Panc1 (cell line): ENCODE results near the gene SLC10A4.

ENCODE experiments used
- POLR2AphosphoS5 ChIP-seq: IDR thresholded peaks from 2 replicates; pipeline ENCODE4 v1.6.1; 2012; ENCODE audit warnings: mild to moderate bottlenecking, low read depth, low read length, moderate library complexity
- REST ChIP-seq, 2 experiments: IDR thresholded peaks; 2 replicates each; pipeline ENCODE4 v1.6.1; 2011 to 2012; ENCODE audit warnings: low read depth in 2 of 2, control low read depth in 1 of 2, low read length in 1 of 2, mild to moderate bottlenecking in 1 of 2, moderate library complexity in 1 of 2; ENCODE audit not compliant: insufficient read depth in 1 of 2
- SIN3A ChIP-seq: IDR thresholded peaks from 2 replicates; pipeline ENCODE4 v1.6.1; 2012; ENCODE audit warnings: low read depth, mild to moderate bottlenecking, low read length, moderate library complexity, borderline replicate concordance; ENCODE audit not compliant: insufficient read depth
- TCF7L2 ChIP-seq: IDR thresholded peaks from 2 replicates; pipeline ENCODE4 v1.6.1; 2011; ENCODE audit warnings: mild to moderate bottlenecking, low read depth, low read length, inconsistent platforms
- TF ChIP-seq, protein P1 (sequence below): fragments of 450-650 bp; IDR thresholded peaks from 2 replicates; pipeline ENCODE4 v1.5.1; 2017; ENCODE audit warnings: mild to moderate bottlenecking

GRCh38 chr4:48475770-48476169, 7.4 kb upstream of the SLC10A4 start:
- TF ChIP-seq, protein P1, sequence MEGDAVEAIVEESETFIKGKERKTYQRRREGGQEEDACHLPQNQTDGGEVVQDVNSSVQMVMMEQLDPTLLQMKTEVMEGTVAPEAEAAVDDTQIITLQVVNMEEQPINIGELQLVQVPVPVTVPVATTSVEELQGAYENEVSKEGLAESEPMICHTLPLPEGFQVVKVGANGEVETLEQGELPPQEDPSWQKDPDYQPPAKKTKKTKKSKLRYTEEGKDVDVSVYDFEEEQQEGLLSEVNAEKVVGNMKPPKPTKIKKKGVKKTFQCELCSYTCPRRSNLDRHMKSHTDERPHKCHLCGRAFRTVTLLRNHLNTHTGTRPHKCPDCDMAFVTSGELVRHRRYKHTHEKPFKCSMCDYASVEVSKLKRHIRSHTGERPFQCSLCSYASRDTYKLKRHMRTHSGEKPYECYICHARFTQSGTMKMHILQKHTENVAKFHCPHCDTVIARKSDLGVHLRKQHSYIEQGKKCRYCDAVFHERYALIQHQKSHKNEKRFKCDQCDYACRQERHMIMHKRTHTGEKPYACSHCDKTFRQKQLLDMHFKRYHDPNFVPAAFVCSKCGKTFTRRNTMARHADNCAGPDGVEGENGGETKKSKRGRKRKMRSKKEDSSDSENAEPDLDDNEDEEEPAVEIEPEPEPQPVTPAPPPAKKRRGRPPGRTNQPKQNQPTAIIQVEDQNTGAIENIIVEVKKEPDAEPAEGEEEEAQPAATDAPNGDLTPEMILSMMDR = no peak
- TF ChIP-seq REST (IDR thresholded peaks at IDR 0.05; ENCODE audit: insufficient read depth in 1 of 2, low read depth in 2 of 2, low read length in 1 of 2) (no peak), POLR2AphosphoS5 (no peak), TCF7L2 (no peak), SIN3A (no peak)
